GM23338 (cell line): ENCODE data around the gene MBNL1. TPM values are rescaled to one million over a fixed set of nuclear protein-coding genes. Genes with fewer than 3 reads are reported as not detected.

Experiments used
- ATAC-seq: fragments of 200-7000 bp; cut with Tn5 transposase; 3 replicates; pipeline ENCODE4 v1.9.1; 2020
- DNase-seq: peaks from one replicate; pipeline ENCODE4 v3.0.0-alpha.2; 2015; ENCODE audit warnings: low spot score
- H2AFZ ChIP-seq: fragments of 200-600 bp; sonication (generic); 2 replicates; pipeline ENCODE4 v1.8.0; 2016; ENCODE audit warnings: antibody characterized with exemption, mild to moderate bottlenecking, moderate library complexity
- H3F3A ChIP-seq: fragments of 200-600 bp; sonication (generic); replicated peaks from 2 replicates; pipeline ENCODE4 v1.8.0; 2017; ENCODE audit warnings: antibody characterized with exemption, mixed run types, low read depth
- H3K27ac ChIP-seq: fragments of 200-600 bp; sonication (generic); 2 replicates; pipeline ENCODE4 v1.6.1; 2016; ENCODE audit warnings: low read depth
- H3K27me3 ChIP-seq: fragments of 200-600 bp; sonication (generic); 2 replicates; pipeline ENCODE4 v1.8.0; 2016; ENCODE audit warnings: mild to moderate bottlenecking, mixed run types, moderate library complexity; ENCODE audit not compliant: insufficient read depth
- H3K36me3 ChIP-seq: fragments of 200-600 bp; sonication (generic); 2 replicates; pipeline ENCODE4 v1.8.0; 2016; ENCODE audit warnings: mild to moderate bottlenecking; ENCODE audit not compliant: insufficient read depth
- H3K4me1 ChIP-seq: fragments of 200-600 bp; sonication (generic); 2 replicates; pipeline ENCODE4 v1.8.0; 2016; ENCODE audit warnings: mild to moderate bottlenecking, moderate library complexity; ENCODE audit not compliant: insufficient read depth
- H3K4me2 ChIP-seq: fragments of 200-600 bp; sonication (generic); 2 replicates; pipeline ENCODE4 v1.7.1; 2017; ENCODE audit warnings: mixed run types
- H3K4me3 ChIP-seq: fragments of 200-600 bp; sonication (generic); 2 replicates; pipeline ENCODE4 v1.6.1; 2016; ENCODE audit warnings: mixed run types
- H3K79me2 ChIP-seq: fragments of 200-600 bp; sonication (generic); replicated peaks from 2 replicates; pipeline ENCODE4 v1.8.0; 2017; ENCODE audit warnings: mild to moderate bottlenecking; ENCODE audit not compliant: insufficient read depth
- H3K9me2 ChIP-seq: fragments of 200-600 bp; sonication (generic); 2 replicates; pipeline ENCODE4 v1.8.0; 2017; ENCODE audit not compliant: insufficient read depth
- H4K20me1 ChIP-seq: fragments of 200-600 bp; sonication (generic); replicated peaks from 2 replicates; pipeline ENCODE4 v1.8.0; 2017; ENCODE audit warnings: mild to moderate bottlenecking; ENCODE audit not compliant: insufficient read depth
- H3K27ac Mint-ChIP-seq: 2 replicates; pipeline ENCODE4 v1.8.0; 2020; ENCODE audit warnings: inconsistent platforms, mild to moderate bottlenecking, moderate library complexity, mixed read lengths
- H3K27me3 Mint-ChIP-seq: 3 replicates; pipeline ENCODE4 v1.8.0; 2022; ENCODE audit warnings: low read depth, mild to moderate bottlenecking, moderate library complexity, mixed read lengths, inconsistent platforms; ENCODE audit not compliant: insufficient read depth, poor library complexity
- H3K36me3 Mint-ChIP-seq: 3 replicates; pipeline ENCODE4 v1.8.0; 2021; ENCODE audit warnings: low read depth, mild to moderate bottlenecking, inconsistent platforms, moderate library complexity, mixed read lengths
- H3K4me1 Mint-ChIP-seq: 3 replicates; pipeline ENCODE4 v1.8.0; 2020; ENCODE audit warnings: mild to moderate bottlenecking, inconsistent platforms, mixed read lengths
- H3K4me3 Mint-ChIP-seq: 3 replicates; pipeline ENCODE4 v1.8.0; 2021; ENCODE audit warnings: moderate library complexity, mild to moderate bottlenecking, inconsistent platforms, mixed read lengths
- H3K9me3 Mint-ChIP-seq: 3 replicates; pipeline ENCODE4 v1.8.0; 2020; ENCODE audit warnings: moderate library complexity, mild to moderate bottlenecking, inconsistent platforms, mixed read lengths
- CREB1 ChIP-seq: fragments of 250-450 bp; sonication (Bioruptor Pico); IDR thresholded peaks from 2 replicates; pipeline ENCODE4 v1.5.0; 2020; ENCODE audit warnings: low read depth, mild to moderate bottlenecking, moderate library complexity
- CTCF ChIP-seq, 2 experiments: fragments of 200-600 bp in 1 of 2; sonication (generic) in 1 of 2; conservative IDR thresholded peaks; 2 replicates each; pipeline versions ENCODE4 v1.5.1 to v1.6.1; 2016 to 2017; ENCODE audit warnings: antibody characterized with exemption in 2 of 2, low read depth in 2 of 2, mild to moderate bottlenecking in 2 of 2, moderate library complexity in 1 of 2
- ETS1 ChIP-seq: IDR thresholded peaks from 2 replicates; pipeline ENCODE4 v1.6.1; 2016; ENCODE audit warnings: antibody characterized with exemption
- EZH2 ChIP-seq: fragments of 200-600 bp; sonication (generic); IDR thresholded peaks from one replicate; pipeline ENCODE4 v1.8.0; 2017; ENCODE audit warnings: antibody characterized with exemption, mild to moderate bottlenecking, low read depth; ENCODE audit not compliant: unreplicated experiment
- EZH2phosphoT487 ChIP-seq: fragments of 200-600 bp; sonication (generic); IDR thresholded peaks from one replicate; pipeline ENCODE4 v1.8.1; 2018; ENCODE audit warnings: antibody characterized with exemption; ENCODE audit not compliant: unreplicated experiment
- JUNB ChIP-seq: IDR thresholded peaks from one replicate; pipeline ENCODE4 v1.6.1; 2016; ENCODE audit warnings: antibody characterized with exemption; ENCODE audit not compliant: unreplicated experiment
- NANOG ChIP-seq: IDR thresholded peaks from 2 replicates; pipeline ENCODE4 v1.6.1; 2016; ENCODE audit warnings: antibody characterized with exemption, borderline replicate concordance
- POLR2AphosphoS5 ChIP-seq: IDR thresholded peaks from 2 replicates; pipeline ENCODE4 v1.6.1; 2016; ENCODE audit warnings: antibody characterized with exemption, low read depth
- REST ChIP-seq: IDR thresholded peaks from one replicate; pipeline ENCODE4 v1.6.1; 2018; ENCODE audit warnings: antibody characterized with exemption; ENCODE audit not compliant: unreplicated experiment
- STAT1 ChIP-seq: IDR thresholded peaks from one replicate; pipeline ENCODE4 v1.6.1; 2016; ENCODE audit warnings: antibody characterized with exemption; ENCODE audit not compliant: unreplicated experiment
- ZNF114 ChIP-seq: fragments of 250-450 bp; sonication (Bioruptor Pico); IDR thresholded peaks from 2 replicates; pipeline ENCODE4 v1.5.0; 2020; ENCODE audit warnings: mild to moderate bottlenecking, moderate library complexity
- ZNF331 ChIP-seq: fragments of 250-450 bp; sonication (Bioruptor Pico); IDR thresholded peaks from 2 replicates; pipeline ENCODE4 v1.5.0; 2020; ENCODE audit warnings: low read depth, mild to moderate bottlenecking, moderate library complexity
- ZNF462 ChIP-seq: fragments of 250-450 bp; sonication (Bioruptor Pico); IDR thresholded peaks from 2 replicates; pipeline ENCODE4 v1.5.0; 2020; ENCODE audit warnings: mild to moderate bottlenecking, moderate library complexity
- polyA plus RNA-seq: library from polyadenylated mRNA; unstranded; fragments of >200 nt; fragmentation: Nextera tagmentation; extraction: Ambion mirVana; gene quantifications from 2 replicates; pipeline ENCODE4 v1.2.1, GENCODE V29; 2016
- total RNA-seq: library from RNA; depleted of rRNA; stranded (reverse); fragments of >200 nt; shearing (Covaris generic); gene quantifications from 2 replicates; pipeline ENCODE4 v1.2.3, GENCODE V29; 2014

Gene MBNL1
- total and polyA plus RNA-seq, 2 experiments from 2014 or later = 9.4 to 23.2 TPM

- Histone ChIP-seq H3K4me1 (peaks cover 28% of the 10 kb centered on the region), H4K20me1 (no peaks in the 10 kb centered on the region; the same call in 1 of the 2 replicates), H3K79me2 (peaks cover 60% of the 10 kb centered on the region), H3K9me2 (no peaks in the 10 kb centered on the region), H3K27me3 (no peaks in the 10 kb centered on the region), H3F3A (no peaks in the 10 kb centered on the region), H3K4me3 (no peak overlapping the region), H3K4me2 (no peak overlapping the region), H3K27ac (no peak overlapping the region), H2AFZ (no peak overlapping the region), H3K36me3 (no peaks in the 10 kb centered on the region)
- TF ChIP-seq STAT1 = no peak
- TF ChIP-seq CTCF (conservative IDR thresholded peaks at IDR 0.05; ENCODE audit: low read depth in 2 of 2) = no peak
- no peak for TF ChIP-seq ZNF331 (CRISPR knock-in tag)
- TF ChIP-seq NANOG = no peak
- TF ChIP-seq EZH2 = no peak
- TF ChIP-seq CREB1 (CRISPR knock-in tag) = no peak
- no peak for TF ChIP-seq REST
- TF ChIP-seq ZNF114 = no peak
- TF ChIP-seq POLR2AphosphoS5 = no peak
- no peak for TF ChIP-seq EZH2phosphoT487
- no peak for TF ChIP-seq JUNB
- no peak for TF ChIP-seq ZNF462 (CRISPR knock-in tag)
- TF ChIP-seq ETS1 = no peak
- H3K36me3 Mint-ChIP-seq = no peaks in the 10 kb centered on the region
- ATAC-seq = no peak
- H3K4me1 Mint-ChIP-seq = peaks cover 31% of the 10 kb centered on the region
- H3K27ac Mint-ChIP-seq = no peak overlapping the region
- no peaks in the 10 kb centered on the region for H3K27me3 Mint-ChIP-seq
- H3K4me3 Mint-ChIP-seq = no peak overlapping the region
- no peak for DNase-seq
- no peaks in the 10 kb centered on the region for H3K9me3 Mint-ChIP-seq
Measured at GRCh38 chr3:152317956-152318355, 49.2 kb downstream of the MBNL1 start.
